Mesothelial cell of epicardium (in vitro differentiated cells): ENCODE results near the gene EXOC3L2. TPM values are rescaled to one million over a fixed set of nuclear protein-coding genes. Genes with fewer than 3 reads are reported as not detected.
A peak's percentile ranks its signal among the peaks of the same experiment; 100 is the strongest.
"Not testable (repeated sequence)": the region's sequence is repeated elsewhere in the genome, so short reads cannot be mapped to it uniquely, and the experiment has no call there.

Source experiments
- DNase-seq, 2 experiments: peaks; one replicate each; pipeline ENCODE4 v3.0.0; 2021; ENCODE audit warnings: low spot score in 2 of 2; ENCODE audit not compliant: unreplicated experiment in 2 of 2
- H3K27ac Mint-ChIP-seq: 2 replicates; pipeline ENCODE4 v1.8.0; 2021; ENCODE audit warnings: mixed read lengths
- H3K27me3 Mint-ChIP-seq: 2 replicates; pipeline ENCODE4 v1.8.0; 2021; ENCODE audit warnings: low read depth, mixed read lengths
- H3K36me3 Mint-ChIP-seq: 2 replicates; pipeline ENCODE4 v1.8.0; 2021; ENCODE audit warnings: mixed read lengths
- H3K4me1 Mint-ChIP-seq: 2 replicates; pipeline ENCODE4 v1.8.0; 2021; ENCODE audit warnings: mixed read lengths
- H3K4me3 Mint-ChIP-seq: 2 replicates; pipeline ENCODE4 v1.8.0; 2021; ENCODE audit warnings: mild to moderate bottlenecking, moderate library complexity, mixed read lengths
- H3K9me3 Mint-ChIP-seq: 2 replicates; pipeline ENCODE4 v1.8.0; 2021; ENCODE audit warnings: mixed read lengths
- CTCF ChIP-seq: fragments of 200-600 bp; sonication (generic); IDR thresholded peaks from one replicate; pipeline ENCODE4 v1.5.0; 2021; ENCODE audit warnings: antibody characterized with exemption; ENCODE audit not compliant: unreplicated experiment
- total RNA-seq: library from RNA; stranded (reverse); gene quantifications from 3 replicates; pipeline ENCODE4 v1.2.1, GENCODE V29; 2021

EXOC3L2 gene
- total RNA-seq, 1 donor from 2014 or later, result 1.6 TPM

- no peak overlapping the region for H3K27ac Mint-ChIP-seq
- H3K27me3 Mint-ChIP-seq, result peaks cover 26% of the 10 kb centered on the region
- TF ChIP-seq CTCF, result no peak
- no peaks in the 10 kb centered on the region for H3K9me3 Mint-ChIP-seq
- no peak for DNase-seq
- no peaks in the 10 kb centered on the region for H3K36me3 Mint-ChIP-seq
- peaks cover 7% of the 10 kb centered on the region for H3K4me1 Mint-ChIP-seq
- H3K4me3 Mint-ChIP-seq, result no peak overlapping the region
Measured at GRCh38 chr19:45243144-45243732, 2.0 kb downstream of the EXOC3L2 start.

GRCh38 chr19:45238556-45238955 is 6.7 kb downstream of the EXOC3L2 start:
- Mint-ChIP-seq H3K27me3 (peaks cover 59% of the 10 kb centered on the region), H3K4me3 (no peak overlapping the region)

GRCh38 chr19:45235485-45235884 is 9.7 kb downstream of the EXOC3L2 start:
- Mint-ChIP-seq H3K9me3 (no peaks in the 10 kb centered on the region), H3K27ac (no peak overlapping the region), H3K4me1 (no peaks in the 10 kb centered on the region), H3K36me3 (peaks cover 7% of the 10 kb centered on the region), H3K27me3 (peaks cover 79% of the 10 kb centered on the region), H3K4me3 (no peak overlapping the region)
- DNase-seq, result no peak
- no peak for TF ChIP-seq CTCF

More at GRCh38 chr19:45238556-45238955, 6.7 kb downstream of the EXOC3L2 start:
- no peaks in the 10 kb centered on the region for H3K9me3 Mint-ChIP-seq
- H3K4me1 Mint-ChIP-seq, result no peaks in the 10 kb centered on the region
- peaks cover 4% of the 10 kb centered on the region for H3K36me3 Mint-ChIP-seq
- no peak for TF ChIP-seq CTCF
- no peak overlapping the region for H3K27ac Mint-ChIP-seq
- DNase-seq, result no peak

- Mint-ChIP-seq H3K9me3 (no peaks in the 10 kb centered on the region), H3K27me3 (peaks cover 75% of the 10 kb centered on the region), H3K4me3 (peak overlapping the region; percentile 14), H3K4me1 (no peaks in the 10 kb centered on the region), H3K36me3 (peaks cover 7% of the 10 kb centered on the region), H3K27ac (no peak overlapping the region)
- no peak for DNase-seq
- TF ChIP-seq CTCF, result no peak
Measured at GRCh38 chr19:45234089-45234869, 10.9 kb downstream of the EXOC3L2 start.

GRCh38 chr19:45231891-45232290 is 13.3 kb downstream of the EXOC3L2 start:
- no peak for DNase-seq
- Mint-ChIP-seq H3K4me3 (no peak overlapping the region), H3K4me1 (no peaks in the 10 kb centered on the region), H3K27ac (no peak overlapping the region), H3K9me3 (no peaks in the 10 kb centered on the region), H3K36me3 (peaks cover 7% of the 10 kb centered on the region), H3K27me3 (peaks cover 66% of the 10 kb centered on the region)
- TF ChIP-seq CTCF, result no peak

GRCh38 chr19:45229056-45229455 is 16.2 kb downstream of the EXOC3L2 start:
- H3K27me3 Mint-ChIP-seq, result peaks cover 47% of the 10 kb centered on the region
- not testable (repeated sequence) for H3K4me3 Mint-ChIP-seq

More at GRCh38 chr19:45229056-45229455, 16.2 kb downstream of the EXOC3L2 start:
- not testable (repeated sequence) for H3K36me3 Mint-ChIP-seq, H3K9me3 Mint-ChIP-seq, DNase-seq, H3K4me1 Mint-ChIP-seq, H3K27ac Mint-ChIP-seq
